Activated T-cell treated with anti-CD3 and anti-CD28 coated beads for 24 hours (primary cell): ENCODE results near the gene DSG3.

Experiments used
- DNase-seq: peaks from one replicate; pipeline ENCODE4 v3.0.0-alpha.2; 2020; ENCODE audit warnings: low read depth

Gene DSG3

GRCh38 chr18:31432316-31432715 is 15.2 kb upstream of the DSG3 start:
- no peak for DNase-seq

GRCh38 chr18:31436825-31437224 is 10.7 kb upstream of the DSG3 start:
- no peak for DNase-seq

- DNase-seq = no peak
These were observed 9.1 kb upstream of the DSG3 start for GRCh38 chr18:31438402-31438801.

- no peak for DNase-seq
These were observed 7.7 kb upstream of the DSG3 start for GRCh38 chr18:31439807-31440325.

GRCh38 chr18:31440787-31441186 is 6.8 kb upstream of the DSG3 start:
- DNase-seq = no peak

GRCh38 chr18:31441493-31441892 is 6.0 kb upstream of the DSG3 start:
- no peak for DNase-seq

- no peak for DNase-seq
These were observed 3.4 kb upstream of the DSG3 start for GRCh38 chr18:31444142-31444541.

GRCh38 chr18:31445908-31446307 is 1.6 kb upstream of the DSG3 start:
- no peak for DNase-seq

GRCh38 chr18:31446854-31447253 is 687 bp upstream of the DSG3 start:
- no peak for DNase-seq

GRCh38 chr18:31450409-31450808 is 2.9 kb downstream of the DSG3 start:
- no peak for DNase-seq

GRCh38 chr18:31451625-31452024 is 4.1 kb downstream of the DSG3 start:
- no peak for DNase-seq

GRCh38 chr18:31454066-31454708 is 6.6 kb downstream of the DSG3 start:
- DNase-seq = no peak

- DNase-seq = no peak
These were observed 22.1 kb downstream of the DSG3 start for GRCh38 chr18:31469629-31470028.

GRCh38 chr18:31478688-31479087 is 31.1 kb downstream of the DSG3 start:
- no peak for DNase-seq

GRCh38 chr18:31482051-31482450 is 34.5 kb downstream of the DSG3 start:
- DNase-seq = no peak

- DNase-seq = no peak
These were observed 35.9 kb downstream of the DSG3 start for GRCh38 chr18:31483396-31483795.

- no peak for DNase-seq
These were observed 36.9 kb downstream of the DSG3 start for GRCh38 chr18:31484461-31484860.

- DNase-seq = no peak
These were observed 38.6 kb downstream of the DSG3 start for GRCh38 chr18:31486165-31486564.

- no peak for DNase-seq
These were observed 39.9 kb downstream of the DSG3 start for GRCh38 chr18:31487246-31488015.

GRCh38 chr18:31489311-31489710 is 41.8 kb downstream of the DSG3 start:
- DNase-seq = no peak

GRCh38 chr18:31490387-31490786 is 42.8 kb downstream of the DSG3 start:
- DNase-seq = no peak

GRCh38 chr18:31490833-31491232 is 43.3 kb downstream of the DSG3 start:
- no peak for DNase-seq

- no peak for DNase-seq
These were observed 44.0 kb downstream of the DSG3 start for GRCh38 chr18:31491586-31491985.

GRCh38 chr18:31492671-31493070 is 45.1 kb downstream of the DSG3 start:
- no peak for DNase-seq
